ENCODE data around the gene HSPB6. TPM values are rescaled to one million over a fixed set of nuclear protein-coding genes. Genes with fewer than 3 reads are reported as not detected.

Gene HSPB6
- total RNA-seq, 1 donor from 2014 or later, result 0.64 TPM

- no peak for TF ChIP-seq CTCF (IDR thresholded peaks at IDR 0.05)
- peaks cover 2% of the 10 kb centered on the region for H3K36me3 Mint-ChIP-seq (ENCODE audit: unreplicated experiment)
- no peak overlapping the region for H3K4me3 Mint-ChIP-seq (ENCODE audit: unreplicated experiment)
- H3K4me1 Mint-ChIP-seq (ENCODE audit: unreplicated experiment), result no peaks in the 10 kb centered on the region
- H3K9me3 Mint-ChIP-seq (ENCODE audit: unreplicated experiment), result no peaks in the 10 kb centered on the region
- DNase-seq (ENCODE audit: extremely low spot score, unreplicated experiment), result no peak
- no peak overlapping the region for H3K27ac Mint-ChIP-seq (ENCODE audit: unreplicated experiment)
- no peaks in the 10 kb centered on the region for H3K27me3 Mint-ChIP-seq (ENCODE audit: unreplicated experiment)
Measured at GRCh38 chr19:35788205-35788960, 31.6 kb upstream of the HSPB6 start.

DNA sequence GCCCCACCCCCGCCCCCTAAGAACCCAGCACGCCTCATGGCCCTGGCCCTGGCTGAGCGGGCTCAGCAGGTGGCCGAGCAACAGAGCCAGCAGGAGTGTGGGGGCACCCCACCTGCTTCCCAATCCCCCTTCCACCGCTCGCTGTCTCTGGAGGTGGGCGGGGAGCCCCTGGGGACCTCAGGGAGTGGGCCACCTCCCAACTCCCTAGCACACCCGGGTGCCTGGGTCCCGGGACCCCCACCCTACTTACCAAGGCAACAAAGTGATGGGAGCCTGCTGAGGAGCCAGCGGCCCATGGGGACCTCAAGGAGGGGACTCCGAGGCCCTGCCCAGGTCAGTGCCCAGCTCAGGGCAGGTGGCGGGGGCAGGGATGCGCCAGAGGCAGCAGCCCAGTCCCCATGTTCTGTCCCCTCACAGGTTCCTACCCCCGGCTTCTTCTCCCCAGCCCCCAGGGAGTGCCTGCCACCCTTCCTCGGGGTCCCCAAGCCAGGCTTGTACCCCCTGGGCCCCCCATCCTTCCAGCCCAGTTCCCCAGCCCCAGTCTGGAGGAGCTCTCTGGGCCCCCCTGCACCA lies 30.5 kb upstream of the HSPB6 start:
- Mint-ChIP-seq H3K36me3 (ENCODE audit: unreplicated experiment) (peaks cover 4% of the 10 kb centered on the region), H3K9me3 (ENCODE audit: unreplicated experiment) (no peaks in the 10 kb centered on the region), H3K4me3 (ENCODE audit: unreplicated experiment) (no peak overlapping the region), H3K27ac (ENCODE audit: unreplicated experiment) (no peak overlapping the region), H3K27me3 (ENCODE audit: unreplicated experiment) (no peaks in the 10 kb centered on the region), H3K4me1 (ENCODE audit: unreplicated experiment) (no peaks in the 10 kb centered on the region)
- no peak for TF ChIP-seq CTCF (IDR thresholded peaks at IDR 0.05)
- DNase-seq (ENCODE audit: extremely low spot score, unreplicated experiment), result no peak

DNA sequence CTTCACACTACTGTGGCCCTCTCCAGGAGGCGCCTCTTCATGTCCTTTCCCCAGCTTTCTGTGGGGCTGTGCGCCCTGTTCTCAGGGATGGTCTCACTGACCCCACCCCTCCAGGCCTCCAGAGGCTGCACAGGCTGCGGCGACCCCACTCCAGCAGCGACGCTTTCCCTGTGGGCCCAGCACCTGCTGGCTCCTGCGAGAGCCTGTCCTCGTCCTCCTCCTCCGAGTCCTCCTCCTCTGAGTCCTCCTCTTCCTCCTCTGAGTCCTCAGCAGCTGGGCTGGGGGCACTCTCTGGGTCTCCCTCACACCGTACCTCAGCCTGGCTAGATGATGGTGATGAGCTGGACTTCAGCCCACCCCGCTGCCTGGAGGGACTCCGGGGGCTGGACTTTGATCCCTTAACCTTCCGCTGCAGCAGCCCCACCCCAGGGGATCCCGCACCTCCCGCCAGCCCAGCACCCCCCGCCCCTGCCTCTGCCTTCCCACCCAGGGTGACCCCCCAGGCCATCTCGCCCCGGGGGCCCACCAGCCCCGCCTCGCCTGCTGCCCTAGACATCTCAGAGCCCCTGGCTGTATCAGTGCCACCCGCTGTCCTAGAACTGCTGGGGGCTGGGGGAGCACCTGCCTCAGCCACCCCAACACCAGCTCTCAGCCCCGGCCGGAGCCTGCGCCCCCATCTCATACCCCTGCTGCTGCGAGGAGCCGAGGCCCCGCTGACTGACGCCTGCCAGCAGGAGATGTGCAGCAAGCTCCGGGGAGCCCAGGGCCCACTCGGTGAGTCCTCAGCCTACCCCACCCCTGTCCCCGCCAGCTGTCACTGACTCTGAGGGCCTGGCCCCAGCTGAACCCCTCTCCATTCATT lies 29.7 kb upstream of the HSPB6 start:
- Mint-ChIP-seq H3K36me3 (ENCODE audit: unreplicated experiment) (peaks cover 6% of the 10 kb centered on the region), H3K9me3 (ENCODE audit: unreplicated experiment) (no peaks in the 10 kb centered on the region), H3K27me3 (ENCODE audit: unreplicated experiment) (no peaks in the 10 kb centered on the region), H3K27ac (ENCODE audit: unreplicated experiment) (no peak overlapping the region), H3K4me3 (ENCODE audit: unreplicated experiment) (no peak overlapping the region), H3K4me1 (ENCODE audit: unreplicated experiment) (no peaks in the 10 kb centered on the region)
- no peak for DNase-seq (ENCODE audit: extremely low spot score, unreplicated experiment)
- no peak for TF ChIP-seq CTCF (IDR thresholded peaks at IDR 0.05)

- H3K27ac Mint-ChIP-seq (ENCODE audit: unreplicated experiment), result no peak overlapping the region
- DNase-seq (ENCODE audit: extremely low spot score, unreplicated experiment), result no peak
- no peaks in the 10 kb centered on the region for H3K9me3 Mint-ChIP-seq (ENCODE audit: unreplicated experiment)
- H3K4me3 Mint-ChIP-seq (ENCODE audit: unreplicated experiment), result no peak overlapping the region
- H3K27me3 Mint-ChIP-seq (ENCODE audit: unreplicated experiment), result no peaks in the 10 kb centered on the region
- no peaks in the 10 kb centered on the region for H3K4me1 Mint-ChIP-seq (ENCODE audit: unreplicated experiment)
- TF ChIP-seq CTCF (IDR thresholded peaks at IDR 0.05), result no peak
- H3K36me3 Mint-ChIP-seq (ENCODE audit: unreplicated experiment), result peaks cover 10% of the 10 kb centered on the region
Measured at GRCh38 chr19:35785339-35785627, 28.5 kb upstream of the HSPB6 start.
